Type B pancreatic cell (in vitro differentiated cells): ENCODE measurements around the gene GUCY2D. TPM values are rescaled to one million over a fixed set of nuclear protein-coding genes. Genes with fewer than 3 reads are reported as not detected.

Experiments
- DNase-seq: peaks from one replicate; pipeline ENCODE4 v3.0.0; 2021; ENCODE audit warnings: mixed read lengths; ENCODE audit not compliant: unreplicated experiment; ENCODE audit errors: extremely low spot score
- H3K27ac Mint-ChIP-seq: 2 replicates; pipeline ENCODE4 v1.8.0; 2021; ENCODE audit warnings: mild to moderate bottlenecking, mixed read lengths
- H3K27me3 Mint-ChIP-seq: 2 replicates; pipeline ENCODE4 v1.8.0; 2021; ENCODE audit warnings: mixed read lengths
- H3K36me3 Mint-ChIP-seq: 2 replicates; pipeline ENCODE4 v1.8.0; 2021; ENCODE audit warnings: mixed read lengths
- H3K4me1 Mint-ChIP-seq: one replicate; pipeline ENCODE4 v1.8.0; 2021; ENCODE audit warnings: mixed read lengths; ENCODE audit not compliant: unreplicated experiment
- H3K4me3 Mint-ChIP-seq: 2 replicates; pipeline ENCODE4 v1.8.0; 2021; ENCODE audit warnings: mild to moderate bottlenecking, mixed read lengths
- H3K9me3 Mint-ChIP-seq: 2 replicates; pipeline ENCODE4 v1.8.0; 2021; ENCODE audit warnings: mixed read lengths
- total RNA-seq: library from RNA; stranded (reverse); gene quantifications from 2 replicates; pipeline ENCODE4 v1.2.1, GENCODE V29; 2021; ENCODE audit warnings: low replicate concordance
- TF ChIP-seq, protein P1 (sequence below): fragments of 200-600 bp; sonication (generic); conservative IDR thresholded peaks from 2 replicates; pipeline ENCODE4 v1.5.0; 2021; ENCODE audit warnings: antibody characterized with exemption, mild to moderate bottlenecking

GUCY2D gene
- total RNA-seq, 1 donor from 2014 or later: 0.29 TPM

DNA sequence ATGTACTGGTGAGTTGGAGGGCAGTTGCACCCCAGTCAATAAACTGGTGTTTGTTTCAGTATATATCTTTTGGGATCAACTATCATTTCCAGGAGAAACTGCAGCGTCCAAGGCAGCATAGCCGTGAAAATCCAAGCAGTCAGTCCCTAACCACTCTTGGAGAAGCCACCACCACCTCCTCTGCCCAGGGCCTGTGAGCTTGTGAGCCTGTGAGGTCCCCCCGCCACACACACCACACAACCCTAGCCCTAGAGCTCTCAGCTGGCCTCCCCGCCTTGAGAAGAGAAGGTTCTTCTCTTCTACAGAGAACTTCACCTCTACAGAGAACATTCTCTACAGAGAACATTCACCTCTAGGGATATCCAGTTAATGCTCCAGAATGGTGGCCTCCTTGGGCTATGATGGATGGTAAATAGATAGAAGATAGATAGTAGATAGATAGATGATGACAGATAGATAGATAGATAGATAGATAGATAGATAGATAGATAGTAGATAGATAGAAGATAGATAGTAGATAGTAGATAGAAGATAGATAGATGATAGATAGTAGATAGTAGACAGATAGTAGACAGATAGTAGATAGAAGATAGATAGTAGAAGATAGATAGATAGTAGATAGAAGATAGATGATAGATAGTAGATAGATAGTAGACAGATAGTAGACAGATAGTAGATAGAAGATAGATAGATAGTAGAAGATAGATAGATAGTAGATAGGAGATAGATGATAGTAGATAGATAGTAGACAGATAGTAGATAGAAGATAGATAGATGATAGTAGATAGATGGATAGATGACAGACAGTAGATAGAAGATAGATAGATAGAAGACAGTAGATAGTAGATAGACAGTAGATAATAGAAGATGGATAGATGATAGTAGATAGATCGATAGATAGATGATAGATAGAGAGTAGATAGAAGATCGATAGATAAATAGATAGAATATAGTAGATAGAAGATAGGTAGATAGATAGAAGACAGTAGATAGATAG lies 50.1 kb downstream of the GUCY2D start:
- no peak for DNase-seq
- Mint-ChIP-seq H3K27ac (no peak overlapping the region), H3K9me3 (no peaks in the 10 kb centered on the region), H3K36me3 (no peaks in the 10 kb centered on the region), H3K4me3 (no peak overlapping the region), H3K4me1 (peaks cover 9% of the 10 kb centered on the region), H3K27me3 (peaks cover 44% of the 10 kb centered on the region)
- TF ChIP-seq, protein P1, sequence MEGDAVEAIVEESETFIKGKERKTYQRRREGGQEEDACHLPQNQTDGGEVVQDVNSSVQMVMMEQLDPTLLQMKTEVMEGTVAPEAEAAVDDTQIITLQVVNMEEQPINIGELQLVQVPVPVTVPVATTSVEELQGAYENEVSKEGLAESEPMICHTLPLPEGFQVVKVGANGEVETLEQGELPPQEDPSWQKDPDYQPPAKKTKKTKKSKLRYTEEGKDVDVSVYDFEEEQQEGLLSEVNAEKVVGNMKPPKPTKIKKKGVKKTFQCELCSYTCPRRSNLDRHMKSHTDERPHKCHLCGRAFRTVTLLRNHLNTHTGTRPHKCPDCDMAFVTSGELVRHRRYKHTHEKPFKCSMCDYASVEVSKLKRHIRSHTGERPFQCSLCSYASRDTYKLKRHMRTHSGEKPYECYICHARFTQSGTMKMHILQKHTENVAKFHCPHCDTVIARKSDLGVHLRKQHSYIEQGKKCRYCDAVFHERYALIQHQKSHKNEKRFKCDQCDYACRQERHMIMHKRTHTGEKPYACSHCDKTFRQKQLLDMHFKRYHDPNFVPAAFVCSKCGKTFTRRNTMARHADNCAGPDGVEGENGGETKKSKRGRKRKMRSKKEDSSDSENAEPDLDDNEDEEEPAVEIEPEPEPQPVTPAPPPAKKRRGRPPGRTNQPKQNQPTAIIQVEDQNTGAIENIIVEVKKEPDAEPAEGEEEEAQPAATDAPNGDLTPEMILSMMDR: no peak

- DNase-seq: no peak
- no peaks in the 10 kb centered on the region for H3K9me3 Mint-ChIP-seq
- peaks cover 10% of the 10 kb centered on the region for H3K4me1 Mint-ChIP-seq
- H3K4me3 Mint-ChIP-seq: no peak overlapping the region
- peaks cover 48% of the 10 kb centered on the region for H3K27me3 Mint-ChIP-seq
- TF ChIP-seq, protein P1: no peak
- no peaks in the 10 kb centered on the region for H3K36me3 Mint-ChIP-seq
- H3K27ac Mint-ChIP-seq: no peak overlapping the region
These were observed 51.2 kb downstream of the GUCY2D start for GRCh38 chr17:8053600-8053999.

DNA sequence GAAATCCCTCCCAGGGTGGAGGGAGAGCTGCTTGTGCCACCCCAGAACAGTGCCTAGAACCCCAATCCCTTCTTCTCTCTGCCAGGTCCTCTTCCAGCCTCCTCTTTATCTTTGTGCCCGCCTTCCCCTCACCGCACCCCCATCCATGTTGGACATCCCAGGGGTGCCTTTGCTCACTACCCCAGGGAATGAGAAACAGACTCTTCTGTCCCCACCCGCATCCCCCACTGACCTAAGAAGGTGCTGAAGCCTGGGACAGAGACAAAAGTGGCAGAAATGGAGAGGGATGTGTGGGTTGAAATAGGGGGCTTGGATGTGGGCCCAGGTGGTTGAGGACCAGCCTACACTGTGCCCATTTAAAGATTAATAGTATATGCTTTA lies 53.4 kb downstream of the GUCY2D start:
- no peaks in the 10 kb centered on the region for H3K36me3 Mint-ChIP-seq
- no peak overlapping the region for H3K4me3 Mint-ChIP-seq
- H3K27ac Mint-ChIP-seq: no peak overlapping the region
- TF ChIP-seq, protein P1: no peak
- no peak for DNase-seq
- H3K9me3 Mint-ChIP-seq: no peaks in the 10 kb centered on the region
- H3K4me1 Mint-ChIP-seq: peaks cover 14% of the 10 kb centered on the region
- H3K27me3 Mint-ChIP-seq: peaks cover 59% of the 10 kb centered on the region

- peak overlapping the region; percentile 35 for H3K4me3 Mint-ChIP-seq
- H3K27me3 Mint-ChIP-seq: peaks cover 63% of the 10 kb centered on the region
- no peak for DNase-seq
- H3K4me1 Mint-ChIP-seq: peaks cover 14% of the 10 kb centered on the region
- TF ChIP-seq, protein P1: no peak
- peak overlapping the region; percentile 27 for H3K27ac Mint-ChIP-seq
- no peaks in the 10 kb centered on the region for H3K36me3 Mint-ChIP-seq
- no peaks in the 10 kb centered on the region for H3K9me3 Mint-ChIP-seq
These were observed 54.0 kb downstream of the GUCY2D start for GRCh38 chr17:8056232-8056975.

GRCh38 chr17:8056976-8057625 lies 54.7 kb downstream of the GUCY2D start:
- peak overlapping the region; percentile 27 for H3K27ac Mint-ChIP-seq
- peak overlapping the region; percentile 35 for H3K4me3 Mint-ChIP-seq
- peaks cover 65% of the 10 kb centered on the region for H3K27me3 Mint-ChIP-seq

More at GRCh38 chr17:8056976-8057625, 54.7 kb downstream of the GUCY2D start:
- Mint-ChIP-seq H3K4me1 (peaks cover 14% of the 10 kb centered on the region), H3K9me3 (no peaks in the 10 kb centered on the region), H3K36me3 (no peaks in the 10 kb centered on the region)
- TF ChIP-seq, protein P1: no peak
- DNase-seq: no peak
